Measurements from ENCODE around the gene CACTIN.
"Not testable (repeated sequence)": the region's sequence is repeated elsewhere in the genome, so short reads cannot be mapped to it uniquely, and the experiment has no call there.

The CACTIN gene

DNA sequence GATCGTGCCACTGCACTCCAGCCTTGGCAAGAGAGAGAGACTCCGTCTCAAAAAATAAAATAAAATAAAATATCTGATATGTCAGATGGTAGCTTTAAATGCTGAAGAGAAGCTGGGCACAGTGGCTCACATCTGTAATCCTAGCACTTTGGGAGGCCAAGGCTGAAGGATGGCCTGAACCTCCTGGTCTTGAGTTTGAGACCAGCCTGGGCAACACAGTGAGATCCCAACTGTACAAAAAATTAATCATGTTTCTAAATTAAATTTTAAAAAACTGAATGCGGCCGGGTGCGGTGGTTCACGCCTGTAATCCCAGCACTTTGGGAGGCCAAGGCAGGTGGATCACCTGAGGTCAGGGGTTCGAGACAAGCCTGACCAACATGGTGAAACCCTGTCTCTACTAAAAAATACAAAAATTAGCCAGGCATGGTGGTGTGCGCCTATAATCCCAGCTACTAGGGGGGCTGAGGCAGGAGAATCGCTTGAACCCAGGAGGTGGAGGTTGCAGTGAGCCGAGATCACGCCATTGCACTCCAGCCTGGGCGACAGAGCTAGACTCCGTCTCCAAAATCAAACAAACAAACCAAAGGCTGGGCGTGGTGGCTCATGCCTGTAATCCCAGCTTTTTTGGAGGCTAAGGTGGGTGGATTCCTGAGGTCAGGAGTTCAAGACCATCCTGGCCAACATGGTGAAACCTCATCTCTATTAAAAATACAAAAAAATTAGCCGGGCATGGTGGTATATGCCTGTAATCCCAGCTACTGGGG lies 42.4 kb downstream of the CACTIN start:
- peak overlapping the region; percentile 7 for H3K4me3 Mint-ChIP-seq
- H3K9me3 Mint-ChIP-seq, H3K36me3 Mint-ChIP-seq, H3K27me3 Mint-ChIP-seq, H3K4me1 Mint-ChIP-seq, H3K27ac Mint-ChIP-seq: not testable (repeated sequence)

DNA sequence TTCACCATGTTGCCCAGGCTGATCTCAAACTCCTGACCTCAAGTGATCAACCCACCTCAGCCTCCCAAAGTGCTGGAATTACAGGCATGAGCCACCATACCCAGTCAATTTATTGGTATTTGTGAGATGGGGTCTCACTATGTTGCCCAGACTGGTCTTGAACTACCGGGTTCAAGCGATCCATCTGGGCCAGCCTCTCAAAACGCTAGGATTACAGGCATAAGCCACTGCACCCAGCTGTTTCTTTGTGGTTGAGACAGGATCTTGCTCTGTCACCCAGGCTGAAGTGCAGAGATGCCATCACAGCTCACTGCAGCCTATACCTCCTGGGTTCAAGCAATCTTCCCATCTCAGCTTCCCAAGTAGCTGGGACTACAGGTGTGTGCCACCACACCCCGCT lies 44.8 kb downstream of the CACTIN start:
- H3K36me3 Mint-ChIP-seq, H3K4me1 Mint-ChIP-seq, H3K9me3 Mint-ChIP-seq, H3K27ac Mint-ChIP-seq, H3K4me3 Mint-ChIP-seq, H3K27me3 Mint-ChIP-seq: not testable (repeated sequence)

DNA sequence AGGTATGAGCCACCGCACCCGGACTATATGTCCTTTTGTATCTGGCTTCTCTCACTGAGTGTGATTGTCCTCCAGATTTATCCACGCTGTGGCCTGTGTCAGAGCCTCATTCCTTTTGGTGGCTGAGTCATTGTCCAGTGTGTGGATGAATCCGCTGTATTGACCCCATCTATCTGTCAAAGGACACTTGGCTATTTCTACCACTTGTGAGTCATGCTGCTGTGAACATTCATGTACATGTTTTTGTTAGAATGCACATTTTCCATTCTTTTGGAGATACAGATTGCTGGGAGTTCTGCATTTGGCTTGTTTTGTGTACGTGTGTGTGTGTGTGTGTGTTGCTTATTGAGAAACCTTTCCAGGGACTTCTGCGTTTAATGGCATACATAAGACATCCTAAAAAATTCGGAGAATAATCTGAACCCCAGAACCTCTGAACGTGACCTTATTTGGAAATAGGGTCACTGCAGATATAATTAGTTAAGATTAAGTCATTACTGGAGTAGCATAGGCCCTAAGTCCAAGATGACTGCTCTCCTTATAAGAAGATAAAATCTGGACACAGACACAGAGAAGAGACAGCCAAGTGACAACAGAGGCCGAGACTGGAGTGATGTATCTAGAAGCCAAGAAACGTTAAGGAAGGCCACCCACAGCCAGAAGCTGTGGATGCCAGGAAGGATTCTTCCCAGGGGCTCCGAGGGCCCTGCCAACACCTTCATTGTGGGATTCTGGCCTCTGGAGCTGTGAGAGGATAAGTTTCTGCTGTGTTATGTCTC lies 46.2 kb downstream of the CACTIN start:
- Mint-ChIP-seq H3K36me3 (peaks cover 1% of the 10 kb centered on the region), H3K4me3 (no peak overlapping the region), H3K27ac (no peak overlapping the region), H3K27me3 (no peaks in the 10 kb centered on the region), H3K4me1 (no peaks in the 10 kb centered on the region), H3K9me3 (no peaks in the 10 kb centered on the region)

DNA sequence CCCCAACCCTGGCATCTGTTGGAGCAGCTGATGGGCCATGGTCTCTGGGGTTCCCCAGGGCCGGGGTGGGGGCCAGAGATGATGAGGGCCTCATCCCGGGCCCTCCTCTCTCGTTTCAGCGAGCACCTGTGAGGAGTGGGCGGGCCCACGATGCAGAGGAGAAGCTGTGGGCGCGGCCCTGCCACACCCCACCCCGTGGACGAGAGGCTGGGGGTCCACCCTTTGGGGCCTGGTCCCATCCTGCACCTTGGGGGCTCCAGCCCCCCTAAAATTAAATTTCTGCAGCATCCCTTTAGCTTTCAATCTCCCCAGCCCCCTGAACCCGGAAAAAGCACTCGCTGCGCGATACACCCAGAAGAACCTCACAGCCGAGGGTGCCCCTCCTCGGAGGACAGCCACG lies 48.2 kb downstream of the CACTIN start:
- H3K27ac Mint-ChIP-seq = no peak overlapping the region
- H3K9me3 Mint-ChIP-seq = no peaks in the 10 kb centered on the region
- H3K36me3 Mint-ChIP-seq = peaks cover 5% of the 10 kb centered on the region
- H3K27me3 Mint-ChIP-seq = no peaks in the 10 kb centered on the region
- H3K4me1 Mint-ChIP-seq = peaks cover 4% of the 10 kb centered on the region
- H3K4me3 Mint-ChIP-seq = no peak overlapping the region

DNA sequence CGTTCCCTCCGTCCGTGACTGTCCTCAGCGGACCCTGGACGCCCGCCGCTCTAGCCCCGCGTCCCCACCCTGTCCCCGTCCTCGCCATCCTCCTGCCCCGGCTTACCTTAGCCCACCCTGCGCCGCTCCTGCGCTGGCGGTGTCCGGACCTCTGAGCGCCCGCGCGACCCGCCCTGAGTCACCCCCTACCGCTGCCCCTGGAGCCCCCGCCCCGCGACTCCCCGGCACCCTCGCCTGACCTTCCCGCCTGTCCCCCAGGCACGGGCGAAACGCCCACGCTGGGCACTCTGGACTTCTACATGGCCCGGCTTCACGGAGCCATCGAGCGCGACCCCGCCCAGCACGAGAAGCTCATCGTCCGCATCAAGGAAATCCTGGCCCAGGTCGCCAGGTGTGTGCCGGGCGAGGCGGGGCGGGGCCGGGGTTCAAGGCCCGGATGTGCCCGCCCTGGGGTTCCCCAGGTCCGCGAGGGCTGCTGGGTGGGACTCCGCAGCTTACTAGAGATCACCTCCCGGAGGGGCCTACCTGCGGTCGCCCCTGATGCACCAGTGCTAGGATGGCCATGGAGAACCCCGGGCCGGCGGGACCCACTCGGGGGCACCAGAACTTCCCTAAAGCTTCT lies 48.8 kb downstream of the CACTIN start:
- Mint-ChIP-seq H3K4me1 (peaks cover 4% of the 10 kb centered on the region), H3K27me3 (no peaks in the 10 kb centered on the region), H3K4me3 (no peak overlapping the region), H3K27ac (no peak overlapping the region), H3K36me3 (peaks cover 5% of the 10 kb centered on the region), H3K9me3 (no peaks in the 10 kb centered on the region)

DNA sequence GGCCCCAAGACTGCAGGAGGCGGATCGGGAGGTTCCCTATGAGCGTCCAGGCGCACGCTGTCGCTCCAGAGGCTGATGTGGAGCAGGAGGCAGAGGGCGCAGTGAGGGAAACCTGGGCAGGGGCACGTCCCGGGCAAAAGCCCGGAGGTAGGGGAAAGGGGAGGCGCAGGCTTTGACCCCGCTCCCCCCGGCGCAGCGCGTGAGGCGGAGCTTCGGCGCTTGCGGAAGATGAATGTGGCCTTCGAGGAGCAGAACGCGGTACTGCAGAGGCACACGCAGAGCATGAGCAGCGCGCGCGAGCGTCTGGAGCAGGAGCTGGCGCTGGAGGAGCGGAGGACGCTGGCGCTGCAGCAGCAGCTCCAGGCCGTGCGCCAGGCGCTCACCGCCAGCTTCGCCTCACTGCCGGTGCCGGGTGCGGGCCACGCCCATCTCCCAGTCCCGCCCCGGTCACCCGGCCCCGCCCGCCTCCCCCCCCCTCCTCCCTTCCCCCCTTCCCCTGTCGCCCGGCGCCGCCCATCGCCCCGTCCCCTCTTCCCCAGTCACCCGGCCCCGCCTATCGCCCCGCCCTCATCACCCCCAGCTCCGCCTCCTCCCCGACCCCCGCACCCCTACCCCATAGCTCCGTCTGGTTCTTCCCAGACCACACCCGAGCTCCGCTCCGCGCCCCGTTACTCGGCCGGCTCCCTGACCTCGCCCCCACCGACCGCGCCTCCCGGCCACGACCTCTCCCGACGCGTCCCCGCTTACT lies 49.7 kb downstream of the CACTIN start:
- H3K4me1 Mint-ChIP-seq = peaks cover 4% of the 10 kb centered on the region
- H3K27me3 Mint-ChIP-seq = no peaks in the 10 kb centered on the region
- peaks cover 5% of the 10 kb centered on the region for H3K36me3 Mint-ChIP-seq
- H3K9me3 Mint-ChIP-seq = no peaks in the 10 kb centered on the region
- H3K27ac Mint-ChIP-seq = no peak overlapping the region
- no peak overlapping the region for H3K4me3 Mint-ChIP-seq

DNA sequence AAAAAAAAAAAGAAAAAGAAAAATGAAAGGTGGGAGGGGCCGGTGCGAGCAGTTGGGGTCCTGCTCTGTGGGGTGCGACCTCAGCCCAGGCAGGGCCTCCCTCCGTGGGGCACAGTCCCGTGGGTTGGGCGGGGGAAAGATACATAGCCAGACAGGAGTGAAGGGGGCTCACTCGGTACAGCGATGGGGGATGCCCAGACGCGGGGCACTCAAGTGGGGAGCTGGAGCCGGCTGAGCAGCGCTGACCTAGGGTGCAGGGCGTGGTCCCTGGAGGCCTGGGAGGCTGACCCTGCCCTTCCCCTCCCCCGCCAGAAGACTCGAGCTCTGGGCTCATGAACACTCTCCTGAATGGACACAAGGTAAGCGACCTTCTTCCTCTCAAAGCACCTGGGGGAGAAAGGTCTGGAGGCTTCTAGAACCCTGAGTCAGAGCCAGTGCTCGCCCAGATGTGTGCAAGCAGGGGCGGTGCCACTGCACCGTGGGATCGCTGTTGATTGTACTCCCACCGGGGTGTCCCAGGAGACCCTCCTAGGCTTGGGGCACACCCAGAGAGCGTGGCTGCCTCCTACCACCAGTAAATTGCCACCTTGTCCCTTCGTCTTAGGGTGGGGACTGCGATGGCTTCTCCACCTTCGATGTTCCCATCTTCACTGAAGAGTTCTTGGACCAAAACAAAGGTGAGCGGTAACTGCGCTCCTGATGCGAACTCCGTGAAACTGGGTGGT lies 50.5 kb downstream of the CACTIN start:
- H3K9me3 Mint-ChIP-seq = no peaks in the 10 kb centered on the region
- no peaks in the 10 kb centered on the region for H3K27me3 Mint-ChIP-seq
- peaks cover 8% of the 10 kb centered on the region for H3K4me1 Mint-ChIP-seq
- no peak overlapping the region for H3K4me3 Mint-ChIP-seq
- no peak overlapping the region for H3K27ac Mint-ChIP-seq
- peaks cover 5% of the 10 kb centered on the region for H3K36me3 Mint-ChIP-seq

DNA sequence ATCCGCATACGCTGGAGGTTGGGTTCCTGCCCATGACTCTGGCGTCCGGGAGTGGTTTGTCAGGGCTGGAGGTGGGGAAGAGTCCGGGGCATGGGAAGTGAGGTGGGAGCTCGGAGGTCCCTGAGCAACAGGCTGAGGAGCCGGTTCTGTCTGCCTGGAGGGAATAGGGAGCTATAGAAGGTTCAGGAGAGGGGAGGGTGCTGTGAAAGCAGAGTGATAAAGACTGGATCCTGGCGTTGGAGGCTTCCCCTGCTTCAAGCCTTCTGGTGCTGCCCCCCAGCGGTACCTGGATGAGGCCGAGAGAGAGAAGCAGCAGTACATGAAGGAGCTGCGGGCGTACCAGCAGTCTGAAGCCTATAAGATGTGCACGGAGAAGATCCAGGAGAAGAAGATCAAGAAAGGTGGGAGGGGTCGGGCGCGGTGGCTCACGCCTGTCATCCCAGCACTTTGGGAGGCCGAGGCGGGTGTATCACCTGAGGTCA lies 51.3 kb downstream of the CACTIN start:
- H3K27ac Mint-ChIP-seq = no peak overlapping the region
- H3K27me3 Mint-ChIP-seq = no peaks in the 10 kb centered on the region
- no peak overlapping the region for H3K4me3 Mint-ChIP-seq
- peaks cover 8% of the 10 kb centered on the region for H3K4me1 Mint-ChIP-seq
- peaks cover 5% of the 10 kb centered on the region for H3K36me3 Mint-ChIP-seq
- H3K9me3 Mint-ChIP-seq = no peaks in the 10 kb centered on the region

DNA sequence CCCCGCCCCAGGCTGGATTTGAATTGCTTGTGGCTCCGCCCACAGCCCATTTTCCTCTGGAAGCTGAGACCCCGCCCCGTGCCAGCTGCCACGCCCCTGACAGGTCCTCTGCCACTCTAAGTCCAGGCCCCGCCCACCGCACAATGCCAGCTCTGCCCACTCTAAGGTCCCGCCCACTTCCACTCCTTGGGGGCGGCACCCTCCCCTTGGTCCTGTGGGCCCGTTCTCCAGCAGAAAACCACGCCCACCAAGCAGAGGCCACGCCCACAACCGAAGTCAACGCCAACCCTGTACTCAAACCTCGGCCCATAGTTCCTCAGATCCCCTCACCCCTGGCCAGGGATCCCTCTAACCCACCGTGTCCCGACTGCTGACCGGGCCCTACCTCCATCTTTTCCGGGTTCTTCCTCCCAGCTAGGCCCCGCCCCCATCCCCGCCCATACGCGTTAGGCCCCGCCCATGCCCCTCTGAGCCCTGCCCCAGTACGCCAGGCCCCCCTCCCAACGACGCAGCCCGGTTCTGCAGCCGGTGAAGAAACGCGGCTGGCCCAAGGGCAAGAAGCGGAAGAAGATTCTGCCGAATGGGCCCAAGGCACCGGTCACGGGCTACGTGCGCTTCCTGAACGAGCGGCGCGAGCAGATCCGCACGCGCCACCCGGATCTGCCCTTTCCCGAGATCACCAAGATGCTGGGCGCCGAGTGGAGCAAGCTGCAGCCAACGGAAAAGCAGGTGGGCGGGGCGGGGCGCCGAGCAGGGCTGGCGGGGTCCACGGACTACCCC lies 52.5 kb downstream of the CACTIN start:
- Mint-ChIP-seq H3K27ac (peak overlapping the region; percentile 77), H3K36me3 (peaks cover 5% of the 10 kb centered on the region), H3K4me1 (peaks cover 8% of the 10 kb centered on the region), H3K27me3 (no peaks in the 10 kb centered on the region), H3K4me3 (peak overlapping the region; percentile 84), H3K9me3 (no peaks in the 10 kb centered on the region)

DNA sequence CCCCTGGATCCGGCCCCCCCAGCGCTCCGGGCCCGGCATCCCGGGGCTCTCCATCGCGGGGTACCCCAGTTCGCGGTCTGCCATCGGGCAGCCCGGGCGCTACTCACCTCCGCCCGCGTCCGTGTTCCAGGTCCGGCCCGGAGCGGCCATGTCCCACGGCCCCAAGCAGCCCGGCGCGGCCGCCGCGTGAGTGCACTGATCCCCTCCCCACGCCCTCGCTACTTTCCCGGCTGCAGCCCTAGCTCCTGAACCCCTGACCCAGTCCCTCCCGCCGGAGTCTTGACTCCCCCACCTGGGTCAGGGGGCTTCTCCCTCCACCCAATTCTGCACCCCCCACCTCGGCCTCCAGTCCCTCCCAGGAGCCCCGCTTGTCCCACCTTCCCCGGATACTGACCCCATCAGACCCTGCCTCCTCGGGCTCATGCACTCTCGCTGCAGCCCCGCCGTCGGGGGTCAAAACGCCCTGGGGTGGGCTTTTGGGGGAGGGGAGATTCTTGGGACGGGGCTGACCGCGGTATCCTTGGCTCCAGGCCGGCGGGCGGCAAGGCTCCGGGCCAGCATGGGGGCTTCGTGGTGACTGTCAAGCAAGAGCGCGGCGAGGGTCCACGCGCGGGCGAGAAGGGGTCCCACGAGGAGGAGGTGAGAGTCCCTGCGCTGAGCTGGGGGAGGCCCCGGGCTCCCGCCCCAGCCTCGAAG lies 53.3 kb downstream of the CACTIN start:
- Mint-ChIP-seq H3K27me3 (no peaks in the 10 kb centered on the region), H3K4me3 (peak overlapping the region; percentile 84), H3K4me1 (peaks cover 8% of the 10 kb centered on the region), H3K27ac (no peak overlapping the region), H3K36me3 (peaks cover 5% of the 10 kb centered on the region), H3K9me3 (no peaks in the 10 kb centered on the region)

DNA sequence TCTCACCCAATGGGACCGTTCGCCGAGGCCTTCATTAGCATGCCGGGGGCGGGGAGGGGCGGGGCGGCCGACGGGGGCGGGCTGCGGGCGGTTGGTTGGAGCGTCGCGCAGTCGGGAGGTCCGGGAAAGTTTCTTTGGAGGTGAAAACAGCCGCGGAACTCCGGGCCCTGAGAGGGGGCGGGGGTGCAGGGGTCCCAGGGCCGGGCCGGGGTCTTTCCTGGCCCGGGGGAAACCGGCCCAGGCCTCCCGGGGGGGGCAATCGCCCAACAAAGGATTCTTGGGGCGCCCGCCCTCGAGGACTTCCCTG lies 53.8 kb downstream of the CACTIN start, which contains the start of gene HMG20B:
TSS of gene HMG20B (plus strand) at position 90 of the 307 bp plus-strand sequence. CDS start 366 bp downstream, outside the sequence.
- Mint-ChIP-seq H3K27ac (peak within 1 kb of the TSS; percentile 63), H3K36me3 (peaks cover 5% of the 10 kb centered on the region), H3K9me3 (no peaks in the 10 kb centered on the region)

DNA sequence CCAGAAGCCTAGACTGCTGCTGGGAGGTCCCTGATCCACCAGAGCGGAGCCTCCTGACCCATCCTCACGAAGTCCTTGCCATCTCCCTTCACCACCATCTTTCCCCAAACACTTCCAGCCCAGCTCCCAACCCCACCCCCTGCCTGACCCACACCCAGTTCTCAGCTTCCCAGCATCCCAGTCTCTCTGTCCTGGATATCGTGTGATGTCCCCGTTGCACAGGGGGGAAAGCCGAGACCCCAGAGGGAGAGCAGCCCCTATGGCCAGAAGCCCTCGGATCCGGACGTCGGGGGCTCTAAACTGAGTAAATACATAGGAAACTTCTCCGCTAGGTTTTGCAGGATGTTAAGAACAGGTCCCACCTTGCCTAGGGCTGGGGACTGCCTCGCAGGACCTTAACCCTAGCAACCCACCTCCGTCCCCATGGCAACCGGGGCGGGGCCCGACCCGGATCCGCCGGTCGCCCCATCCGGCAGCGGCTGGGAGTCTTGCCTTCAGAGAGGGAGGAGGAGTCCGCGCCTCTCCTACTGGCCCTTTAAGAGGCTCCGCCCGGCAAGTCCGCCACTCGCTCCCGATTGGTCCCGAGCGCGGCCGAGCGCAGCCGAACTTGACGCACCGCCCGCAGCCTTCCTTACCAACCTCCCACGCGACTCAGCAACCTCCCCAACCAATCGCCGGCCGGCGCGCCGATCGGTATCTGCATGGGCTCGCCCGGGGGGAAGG lies 54.3 kb downstream of the CACTIN start:
- Mint-ChIP-seq H3K4me1 (peaks cover 8% of the 10 kb centered on the region), H3K4me3 (peak overlapping the region; percentile 84), H3K36me3 (peaks cover 5% of the 10 kb centered on the region), H3K9me3 (no peaks in the 10 kb centered on the region), H3K27ac (peak overlapping the region; percentile 63), H3K27me3 (no peaks in the 10 kb centered on the region)

More for the DNA sequence above, 53.8 kb downstream of the CACTIN start, which contains the start of gene HMG20B:
- no peaks in the 10 kb centered on the region for H3K27me3 Mint-ChIP-seq
- peak within 1 kb of the TSS; percentile 84 for H3K4me3 Mint-ChIP-seq
- H3K4me1 Mint-ChIP-seq = peaks cover 8% of the 10 kb centered on the region

DNA sequence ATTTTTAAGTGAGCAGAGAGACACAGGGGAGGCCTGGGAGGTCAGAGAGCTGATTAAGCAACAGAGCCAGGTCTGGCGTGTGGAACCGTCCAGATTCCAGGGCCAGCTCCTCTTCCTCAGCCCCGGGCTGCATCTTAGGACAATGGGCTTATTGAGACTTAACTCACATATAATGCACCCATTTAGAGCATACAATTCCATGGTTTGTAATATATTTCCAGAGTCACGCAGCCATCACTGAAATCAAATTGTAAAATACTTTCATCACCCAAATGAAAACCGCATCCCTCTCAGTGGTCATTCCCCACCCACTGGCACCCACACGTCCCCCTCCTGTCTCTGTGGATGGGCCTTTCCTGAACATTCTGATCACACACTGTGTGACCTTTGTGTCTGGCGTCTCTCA lies 56.0 kb downstream of the CACTIN start:
- Mint-ChIP-seq H3K27ac (no peak overlapping the region), H3K9me3 (no peaks in the 10 kb centered on the region), H3K27me3 (no peaks in the 10 kb centered on the region), H3K36me3 (peaks cover 5% of the 10 kb centered on the region), H3K4me1 (peaks cover 8% of the 10 kb centered on the region), H3K4me3 (no peak overlapping the region)

Measured in activated naive CD4-positive, alpha-beta T cell treated with anti-CD3 and anti-CD28 coated beads, Interleukin-2, amount 50 U/mL, for 24 hours (primary cell).